Right renal cortex interstitium (tissue), 3 donors: ENCODE measurements around the gene COL4A2. TPM values are rescaled to one million over a fixed set of nuclear protein-coding genes. Genes with fewer than 3 reads are reported as not detected.

Source experiments
- DNase-seq, 3 donors: peaks; one replicate each; pipeline ENCODE4 v3.0.0-alpha.2; 2013; ENCODE audit warnings: low read depth in 3 of 3, low spot score in 2 of 3
- polyA plus RNA-seq, 3 donors: library from polyadenylated mRNA; unstranded; fragments of 120-200 nt; gene quantifications; one replicate each; pipeline ENCODE4 v1.2.1, GENCODE V29; 2013; ENCODE audit not compliant: insufficient read length in 3 of 3

COL4A2 gene
- polyA plus RNA-seq, 3 donors: 384 to 416 (median 398) TPM

GRCh38 chr13:110396913-110397381 lies 89.9 kb downstream of the COL4A2 start:
- DNase-seq: no peak

- no peak for DNase-seq
Measured at GRCh38 chr13:110397436-110398115, 90.5 kb downstream of the COL4A2 start.

- DNase-seq: no peak
Measured at GRCh38 chr13:110398564-110399507, 91.8 kb downstream of the COL4A2 start.

GRCh38 chr13:110399801-110400200 lies 92.7 kb downstream of the COL4A2 start:
- no peak for DNase-seq

- no peak for DNase-seq
Measured at GRCh38 chr13:110400786-110401533, 93.9 kb downstream of the COL4A2 start.

- no peak for DNase-seq
Measured at GRCh38 chr13:110402299-110403069, 95.4 kb downstream of the COL4A2 start.

- no peak for DNase-seq
Measured at GRCh38 chr13:110403315-110403714, 96.2 kb downstream of the COL4A2 start.

GRCh38 chr13:110403721-110404120 lies 96.6 kb downstream of the COL4A2 start:
- no peak for DNase-seq

GRCh38 chr13:110404321-110404720 lies 97.2 kb downstream of the COL4A2 start:
- no peak for DNase-seq

GRCh38 chr13:110405597-110406450 lies 98.7 kb downstream of the COL4A2 start:
- peak in 1 of 3 donors; percentile 57 for DNase-seq

- DNase-seq: no peak
Measured at GRCh38 chr13:110407021-110407420, 99.9 kb downstream of the COL4A2 start.

GRCh38 chr13:110407531-110407930 lies 100.4 kb downstream of the COL4A2 start:
- no peak for DNase-seq

- no peak for DNase-seq
Measured at GRCh38 chr13:110408286-110408685, 101.2 kb downstream of the COL4A2 start.

GRCh38 chr13:110409581-110409992 lies 102.5 kb downstream of the COL4A2 start:
- no peak for DNase-seq

GRCh38 chr13:110410000-110410399 lies 102.9 kb downstream of the COL4A2 start:
- DNase-seq: no peak

- peak in 2 of 3 donors; percentile 79 to 80 for DNase-seq
Measured at GRCh38 chr13:110410936-110411687, 104.0 kb downstream of the COL4A2 start.

- no peak for DNase-seq
Measured at GRCh38 chr13:110411688-110412059, 104.6 kb downstream of the COL4A2 start.

GRCh38 chr13:110412132-110412914 lies 105.2 kb downstream of the COL4A2 start:
- peak in 2 of 3 donors; percentile 76 for DNase-seq
